Globus pallidus (tissue), 1 donor: ENCODE measurements around the gene CLEC4F.

ENCODE experiments used
- DNase-seq: peaks from one replicate; pipeline ENCODE4 v3.0.0-alpha.2; 2015; ENCODE audit warnings: low spot score

The CLEC4F gene, protein sequence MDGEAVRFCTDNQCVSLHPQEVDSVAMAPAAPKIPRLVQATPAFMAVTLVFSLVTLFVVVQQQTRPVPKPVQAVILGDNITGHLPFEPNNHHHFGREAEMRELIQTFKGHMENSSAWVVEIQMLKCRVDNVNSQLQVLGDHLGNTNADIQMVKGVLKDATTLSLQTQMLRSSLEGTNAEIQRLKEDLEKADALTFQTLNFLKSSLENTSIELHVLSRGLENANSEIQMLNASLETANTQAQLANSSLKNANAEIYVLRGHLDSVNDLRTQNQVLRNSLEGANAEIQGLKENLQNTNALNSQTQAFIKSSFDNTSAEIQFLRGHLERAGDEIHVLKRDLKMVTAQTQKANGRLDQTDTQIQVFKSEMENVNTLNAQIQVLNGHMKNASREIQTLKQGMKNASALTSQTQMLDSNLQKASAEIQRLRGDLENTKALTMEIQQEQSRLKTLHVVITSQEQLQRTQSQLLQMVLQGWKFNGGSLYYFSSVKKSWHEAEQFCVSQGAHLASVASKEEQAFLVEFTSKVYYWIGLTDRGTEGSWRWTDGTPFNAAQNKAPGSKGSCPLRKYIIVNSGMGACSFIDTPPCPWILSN

DNA sequence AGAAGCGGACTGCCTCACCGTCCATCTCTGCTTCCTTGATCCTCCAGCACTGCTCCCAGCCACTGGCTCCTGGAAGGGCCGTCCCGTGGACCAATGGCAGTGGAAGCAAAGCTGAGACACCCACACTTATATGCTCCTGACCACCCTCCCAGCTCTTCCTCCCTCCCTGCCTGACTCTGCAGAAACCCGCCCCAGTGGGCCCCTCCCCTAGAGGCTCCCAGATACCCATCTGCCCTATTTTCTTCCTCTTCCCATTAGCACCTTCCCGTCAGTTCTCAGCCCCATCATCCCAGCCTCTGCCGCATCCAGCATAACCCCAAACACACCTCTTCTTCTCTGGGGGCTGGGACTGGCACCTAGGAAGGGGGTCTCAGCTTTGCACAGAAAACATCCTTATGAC, at the start of gene CLEC4F:
CLEC4F (minus strand) TSS at position 101 of the 400 bp plus-strand sequence; CDS start at position 25, 76 bp downstream.
- DNase-seq, result no peak

DNA sequence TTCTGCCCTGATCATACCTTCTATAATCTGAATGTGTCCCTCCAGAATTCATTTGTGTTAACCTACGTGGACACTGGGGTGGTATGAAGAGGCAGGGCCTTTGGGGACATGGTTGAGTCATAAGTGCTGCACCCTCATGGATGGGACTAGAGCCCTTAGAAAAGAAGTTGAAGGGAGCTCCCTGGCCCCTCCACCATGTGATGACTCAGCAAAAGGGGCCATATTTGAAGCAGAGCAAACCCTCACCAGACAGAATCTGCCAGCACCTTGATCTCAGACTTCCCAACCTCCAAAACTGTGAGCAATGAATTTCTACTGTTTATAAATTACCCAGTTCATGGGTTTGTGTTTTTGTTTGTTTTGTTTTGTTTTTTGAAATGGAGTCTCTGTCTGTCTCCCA, 48.6 kb upstream of the CLEC4F start:
- DNase-seq, result no peak

GRCh38 chr2:70861777-70862625, 41.6 kb upstream of the CLEC4F start:
- DNase-seq, result peak; percentile 60

GRCh38 chr2:70855667-70856066, 35.3 kb upstream of the CLEC4F start:
- no peak for DNase-seq

DNA sequence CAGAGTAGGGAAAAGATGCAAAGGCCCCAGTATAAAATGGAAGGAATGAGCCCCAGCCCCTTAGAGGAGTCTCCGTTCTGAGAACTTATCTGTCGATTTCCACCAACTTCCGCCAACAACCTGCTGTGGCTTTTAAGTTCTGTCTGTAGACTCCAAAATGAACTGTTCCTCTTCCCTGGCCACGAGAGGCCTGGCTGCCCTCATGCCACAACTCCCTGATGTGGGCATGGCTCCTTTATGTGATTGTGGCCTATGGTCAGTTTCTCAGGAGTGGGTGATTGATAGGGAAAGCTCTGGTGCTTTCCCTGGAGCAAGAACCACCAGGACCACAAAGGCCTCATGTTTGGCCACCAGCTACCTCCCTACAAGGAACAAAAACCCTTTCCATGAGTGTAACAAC, 34.0 kb upstream of the CLEC4F start:
- peak; percentile 45 for DNase-seq

GRCh38 chr2:70852824-70853223, 32.4 kb upstream of the CLEC4F start:
- DNase-seq, result no peak

DNA sequence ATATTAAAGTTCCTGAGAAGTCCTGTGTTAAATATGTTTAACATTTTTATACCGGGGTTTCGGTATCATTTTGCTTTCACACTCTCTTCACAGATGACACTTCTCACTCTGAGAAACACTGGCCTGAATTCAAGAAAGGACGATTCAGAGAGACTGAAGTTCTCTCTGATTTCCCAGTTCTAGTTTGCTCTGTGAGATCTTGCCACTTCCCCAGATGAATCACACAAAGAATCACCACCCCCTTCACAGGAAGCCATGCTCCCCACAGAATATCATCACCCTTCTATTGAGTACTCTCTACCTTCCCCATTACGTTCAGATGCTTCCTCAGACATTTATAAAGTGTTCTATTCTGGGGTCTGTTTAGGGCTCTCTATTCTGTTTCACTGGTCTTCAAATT, 31.3 kb upstream of the CLEC4F start:
- peak; percentile 37 for DNase-seq

- DNase-seq, result peak; percentile 73
These were observed 30.5 kb upstream of the CLEC4F start for GRCh38 chr2:70850925-70851324.

- no peak for DNase-seq
These were observed 22.0 kb upstream of the CLEC4F start for GRCh38 chr2:70842401-70842800.

GRCh38 chr2:70837980-70838925, 17.9 kb upstream of the CLEC4F start:
- no peak for DNase-seq

GRCh38 chr2:70835643-70836042, 15.2 kb upstream of the CLEC4F start, which contains the start of gene CD207:
CD207 (minus strand) TSS chr2:70835816; CDS start chr2:70835776, 40 bp downstream.
- DNase-seq, result no peak

DNA sequence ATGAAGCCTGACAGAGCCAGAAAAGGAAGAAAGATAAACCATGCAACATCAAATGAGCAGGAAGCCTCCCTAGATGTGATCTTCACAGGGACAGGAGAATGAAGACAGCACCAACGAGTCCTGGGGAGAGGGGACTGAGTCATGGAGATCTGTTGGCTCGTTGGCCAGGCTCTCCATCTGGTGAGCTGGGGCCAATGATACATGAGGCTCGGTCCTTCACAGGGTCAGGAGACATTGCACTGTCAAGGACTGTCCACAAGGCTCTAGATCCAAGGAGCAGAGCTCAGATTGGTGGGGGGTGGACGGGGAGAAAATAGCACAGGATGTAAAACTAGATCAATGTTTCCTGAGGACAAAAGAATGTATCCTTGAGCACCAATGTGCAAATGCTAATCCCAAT, 14.5 kb upstream of the CLEC4F start:
- DNase-seq, result no peak

DNA sequence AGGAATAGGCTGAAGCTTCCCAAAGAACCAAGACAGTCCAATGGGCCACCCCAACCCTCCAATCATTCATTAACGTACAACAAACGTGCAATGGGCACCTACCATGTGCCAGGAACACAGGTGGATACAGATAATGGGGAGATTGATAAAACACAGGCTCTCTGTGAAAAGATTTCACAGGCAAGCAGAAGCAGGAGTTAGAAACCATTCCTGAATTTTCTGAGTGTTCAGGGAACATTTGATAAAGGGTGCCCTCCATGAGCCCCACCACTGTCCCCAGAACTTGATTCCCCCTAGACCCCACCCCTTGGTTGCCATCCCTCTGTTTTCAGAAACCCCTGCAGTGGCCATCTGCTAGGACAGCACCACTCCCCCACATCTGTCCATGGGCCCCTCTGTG, 13.7 kb upstream of the CLEC4F start:
- no peak for DNase-seq

DNA sequence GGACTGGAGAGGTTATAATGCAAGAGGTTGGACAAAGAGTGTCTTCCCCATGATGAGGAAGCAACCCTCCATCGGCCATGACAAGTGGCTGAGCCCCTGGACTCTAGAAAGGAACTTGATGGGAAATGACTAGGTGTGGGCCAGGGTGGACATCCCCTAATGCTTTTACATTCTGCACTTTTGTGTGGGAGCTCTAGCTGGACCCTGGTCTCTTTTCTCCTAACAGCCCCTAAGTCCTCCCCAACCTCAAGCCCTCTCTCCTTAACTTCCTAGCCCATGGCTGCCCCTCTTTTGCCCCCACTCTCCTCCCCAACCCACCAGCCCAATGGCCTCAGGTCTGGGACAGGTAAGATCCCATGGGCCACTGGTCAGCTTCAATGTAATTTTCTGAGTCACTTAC, 12.8 kb upstream of the CLEC4F start:
- no peak for DNase-seq

DNA sequence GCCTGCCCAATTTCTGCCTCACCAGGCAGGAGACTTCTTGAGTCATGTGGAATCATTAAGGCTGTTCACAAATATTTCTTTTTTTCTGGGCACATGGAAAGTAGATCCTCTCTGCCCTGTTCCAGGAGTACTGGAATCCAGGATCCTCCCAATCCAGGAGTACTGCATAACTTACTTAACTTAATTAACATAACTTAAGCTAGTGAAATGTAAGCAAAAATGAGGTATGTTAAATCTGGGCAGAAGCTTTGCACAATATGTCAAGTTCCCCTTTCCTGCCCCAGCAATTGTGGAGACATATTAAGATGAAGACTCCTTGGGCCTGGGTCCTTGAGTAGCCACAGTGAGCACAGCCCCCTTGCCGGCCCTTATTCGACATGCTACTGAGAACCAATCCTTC, 12.0 kb upstream of the CLEC4F start:
- no peak for DNase-seq

- DNase-seq, result no peak
These were observed 11.5 kb upstream of the CLEC4F start for GRCh38 chr2:70831861-70832260.

- DNase-seq, result no peak
These were observed 10.0 kb upstream of the CLEC4F start for GRCh38 chr2:70830366-70830765.

GRCh38 chr2:70829916-70830315, 9.5 kb upstream of the CLEC4F start:
- no peak for DNase-seq

- no peak for DNase-seq
These were observed 8.8 kb upstream of the CLEC4F start for GRCh38 chr2:70828914-70829824.

DNA sequence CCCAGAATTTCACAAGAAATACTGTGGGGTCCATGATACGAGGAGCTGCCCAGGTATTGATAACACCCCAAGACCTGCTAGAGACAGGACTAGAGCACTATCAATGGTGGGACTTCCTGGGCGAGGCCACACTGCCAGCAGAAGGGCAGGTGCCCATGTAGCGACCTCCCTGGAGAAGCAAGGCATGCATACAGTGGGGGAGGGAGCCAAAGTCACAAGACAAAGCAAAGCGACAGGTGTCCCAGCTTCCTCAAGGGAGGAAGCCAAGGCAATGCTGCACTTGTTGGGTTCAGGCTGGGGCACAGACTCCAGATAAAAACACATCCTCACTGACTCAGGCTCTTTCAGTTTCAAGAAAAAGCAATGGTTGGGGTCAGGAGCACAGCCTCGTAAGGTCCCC, 7.7 kb upstream of the CLEC4F start:
- no peak for DNase-seq
